Measurements from ENCODE around the gene SPNS2. TPM values are rescaled to one million over a fixed set of nuclear protein-coding genes. Genes with fewer than 3 reads are reported as not detected.
A peak's percentile ranks its signal among the peaks of the same experiment; 100 is the strongest.

Gene SPNS2
- total RNA-seq, 4 donors from 2014 or later = 12.4 to 81.0 (median 31.9) TPM

GRCh38 chr17:4515501-4515900 is 16.8 kb downstream of the SPNS2 start:
- peaks cover 3 to 6% (median 4%) of the 10 kb centered on the region in 4 donors for H3K4me1 ChIP-seq

GRCh38 chr17:4516735-4517134 is 18.1 kb downstream of the SPNS2 start:
- H3K4me3 ChIP-seq = no peak overlapping the region
- DNase-seq = no peak
- no peaks in the 10 kb centered on the region for H3K9me3 ChIP-seq
- H3K27me3 ChIP-seq = no peaks in the 10 kb centered on the region
- peaks cover 3 to 6% (median 4%) of the 10 kb centered on the region in 4 donors for H3K4me1 ChIP-seq
- H3K27ac ChIP-seq = peak overlapping the region in 1 of 4 donors; percentile 18
- no peaks in the 10 kb centered on the region for H3K36me3 ChIP-seq
- TF ChIP-seq POLR2A (IDR thresholded peaks at IDR 0.05) (no peak), CTCF (IDR thresholded peaks at IDR 0.05) (no peak)

More at GRCh38 chr17:4515501-4515900, 16.8 kb downstream of the SPNS2 start:
- Histone ChIP-seq H3K4me3 (no peak overlapping the region), H3K27ac (no peak overlapping the region), H3K27me3 (no peaks in the 10 kb centered on the region), H3K9me3 (no peaks in the 10 kb centered on the region), H3K36me3 (no peaks in the 10 kb centered on the region)
- no peak for TF ChIP-seq POLR2A (IDR thresholded peaks at IDR 0.05)
- no peak for TF ChIP-seq CTCF (IDR thresholded peaks at IDR 0.05)
- DNase-seq = no peak

GRCh38 chr17:4518901-4519300 is 20.2 kb downstream of the SPNS2 start:
- peak overlapping the region; percentile 12 to 68 (median 50) for H3K27ac ChIP-seq
- no peak for TF ChIP-seq CTCF (IDR thresholded peaks at IDR 0.05)
- TF ChIP-seq POLR2A (IDR thresholded peaks at IDR 0.05) = no peak

GRCh38 chr17:4519361-4519788 is 20.7 kb downstream of the SPNS2 start:
- Histone ChIP-seq H3K36me3 (no peaks in the 10 kb centered on the region), H3K4me3 (no peak overlapping the region), H3K9me3 (no peaks in the 10 kb centered on the region), H3K4me1 (peaks cover 3 to 6% (median 4%) of the 10 kb centered on the region in 4 donors), H3K27ac (peak overlapping the region; percentile 39 to 68 (median 57)), H3K27me3 (no peaks in the 10 kb centered on the region)
- TF ChIP-seq CTCF (IDR thresholded peaks at IDR 0.05) = no peak
- no peak for TF ChIP-seq POLR2A (IDR thresholded peaks at IDR 0.05)
- DNase-seq = no peak

More at GRCh38 chr17:4518901-4519300, 20.2 kb downstream of the SPNS2 start:
- Histone ChIP-seq H3K27me3 (no peaks in the 10 kb centered on the region), H3K4me1 (peaks cover 3 to 6% (median 4%) of the 10 kb centered on the region in 4 donors), H3K36me3 (no peaks in the 10 kb centered on the region), H3K4me3 (no peak overlapping the region), H3K9me3 (no peaks in the 10 kb centered on the region)
- DNase-seq = no peak

GRCh38 chr17:4520060-4520893 is 21.6 kb downstream of the SPNS2 start:
- TF ChIP-seq CTCF (IDR thresholded peaks at IDR 0.05) (no peak), POLR2A (IDR thresholded peaks at IDR 0.05) (no peak)
- no peak for DNase-seq
- peak overlapping the region; percentile 39 to 68 (median 48) for H3K27ac ChIP-seq
- H3K4me3 ChIP-seq = no peak overlapping the region
- peaks cover 3 to 6% (median 4%) of the 10 kb centered on the region in 4 donors for H3K4me1 ChIP-seq
- H3K27me3 ChIP-seq = no peaks in the 10 kb centered on the region
- H3K36me3 ChIP-seq = no peaks in the 10 kb centered on the region
- H3K9me3 ChIP-seq = no peaks in the 10 kb centered on the region

All from Peyer's patch (tissue), 4 donors.